Ectodermal cell (in vitro differentiated cells): Measurements from ENCODE around the gene MAP3K4.

Experiments used
- H3K27ac ChIP-seq: 2 replicates; pipeline ENCODE4 v1.7.0; 2013; ENCODE audit warnings: mild to moderate bottlenecking, low read depth, low read length; ENCODE audit not compliant: insufficient read depth, poor library complexity, severe bottlenecking
- H3K27me3 ChIP-seq: 2 replicates; pipeline ENCODE4 v1.7.0; 2013; ENCODE audit warnings: mild to moderate bottlenecking, low read length; ENCODE audit not compliant: insufficient read depth, control insufficient read depth, poor library complexity, severe bottlenecking
- H3K36me3 ChIP-seq: one replicate; pipeline ENCODE4 v1.7.0; 2013; ENCODE audit warnings: low read length; ENCODE audit not compliant: control insufficient read depth, insufficient read depth
- H3K4me1 ChIP-seq: one replicate; pipeline ENCODE4 v1.7.0; 2013; ENCODE audit warnings: low read length; ENCODE audit not compliant: control insufficient read depth, insufficient read depth
- H3K4me3 ChIP-seq: 2 replicates; pipeline ENCODE4 v1.7.0; 2013; ENCODE audit warnings: low read depth, low read length, control low read depth; ENCODE audit not compliant: insufficient read depth
- H3K9me3 ChIP-seq: 2 replicates; pipeline ENCODE4 v1.7.0; 2013; ENCODE audit warnings: mild to moderate bottlenecking, low read length, moderate library complexity; ENCODE audit not compliant: control insufficient read depth
- WGBS, 2 experiments: methylation state at CpG; one replicate each; pipeline ENCODE4 v1.1.7; 2013; ENCODE audit warnings: missing lambda C conversion rate in 2 of 2; 5-methylcytosine and 5-hydroxymethylcytosine counted together

MAP3K4 gene

DNA sequence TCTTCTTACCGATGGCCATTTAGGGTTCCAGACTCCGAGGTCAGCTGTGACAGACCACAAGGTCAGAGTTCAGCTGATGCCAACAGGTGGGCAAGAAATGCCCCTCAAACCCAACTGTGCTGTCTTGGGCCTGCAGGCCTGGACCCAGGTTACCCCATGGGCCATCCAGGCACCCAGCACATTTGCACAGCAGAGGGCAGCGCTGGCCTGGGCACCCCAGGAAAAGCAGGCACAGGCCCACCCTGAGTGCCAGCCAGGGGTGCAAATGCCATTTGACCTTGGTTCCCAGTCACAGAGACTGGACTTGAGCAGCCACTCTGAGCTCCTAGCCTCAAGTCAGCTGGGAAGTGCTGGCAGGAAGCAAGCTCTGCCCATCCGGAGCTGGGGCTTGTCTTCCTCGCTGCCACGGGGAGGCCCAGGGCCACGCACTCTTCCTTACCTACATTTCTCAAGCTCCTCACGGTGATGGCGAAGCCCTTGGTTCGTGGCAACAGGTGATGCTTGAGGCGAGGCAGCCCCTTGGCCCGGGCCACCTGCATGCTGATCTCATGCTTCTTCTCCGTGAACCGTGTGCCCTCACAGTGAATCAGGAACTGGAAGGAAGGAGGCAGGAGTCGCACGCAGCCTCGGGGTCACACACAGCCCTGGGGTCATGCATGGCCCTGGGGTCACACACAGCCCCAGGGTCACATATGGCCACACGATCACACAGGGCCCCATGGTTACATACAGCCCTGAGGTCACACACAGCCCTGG is 161.5 kb downstream of the MAP3K4 start:
- H3K9me3 ChIP-seq, result no peaks in the 10 kb centered on the region
- H3K4me1 ChIP-seq, result no peaks in the 10 kb centered on the region
- 96 to 97% methylated on average over 18 of the region's 18 CpGs for WGBS, 2 experiments
- H3K27me3 ChIP-seq, result no peaks in the 10 kb centered on the region
- H3K36me3 ChIP-seq, result peaks cover 27% of the 10 kb centered on the region
- H3K4me3 ChIP-seq, result no peak overlapping the region
- no peak overlapping the region for H3K27ac ChIP-seq

DNA sequence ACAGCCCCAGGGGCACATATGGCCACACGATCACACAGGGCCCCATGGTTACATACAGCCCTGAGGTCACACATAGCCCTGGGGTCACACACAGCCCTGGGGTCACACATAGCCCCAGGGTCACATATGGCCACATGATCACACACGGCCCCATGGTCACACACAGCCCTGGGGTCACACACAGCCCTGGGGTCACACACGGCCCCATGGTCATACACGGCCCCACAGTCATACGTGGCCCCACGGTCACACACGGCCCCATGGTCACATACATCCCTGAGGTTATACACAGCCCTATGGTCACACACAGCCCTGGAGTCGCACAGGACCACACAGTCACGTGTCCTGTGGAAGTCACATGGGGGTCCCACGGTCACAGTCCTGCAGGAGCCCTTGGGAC is 162.2 kb downstream of the MAP3K4 start:
- Histone ChIP-seq H3K4me1 (no peaks in the 10 kb centered on the region), H3K9me3 (no peaks in the 10 kb centered on the region), H3K4me3 (no peak overlapping the region), H3K27ac (no peak overlapping the region), H3K36me3 (peaks cover 31% of the 10 kb centered on the region), H3K27me3 (no peaks in the 10 kb centered on the region)
- WGBS, 2 experiments, result 95% methylated on average over 10 of the region's 10 CpGs

DNA sequence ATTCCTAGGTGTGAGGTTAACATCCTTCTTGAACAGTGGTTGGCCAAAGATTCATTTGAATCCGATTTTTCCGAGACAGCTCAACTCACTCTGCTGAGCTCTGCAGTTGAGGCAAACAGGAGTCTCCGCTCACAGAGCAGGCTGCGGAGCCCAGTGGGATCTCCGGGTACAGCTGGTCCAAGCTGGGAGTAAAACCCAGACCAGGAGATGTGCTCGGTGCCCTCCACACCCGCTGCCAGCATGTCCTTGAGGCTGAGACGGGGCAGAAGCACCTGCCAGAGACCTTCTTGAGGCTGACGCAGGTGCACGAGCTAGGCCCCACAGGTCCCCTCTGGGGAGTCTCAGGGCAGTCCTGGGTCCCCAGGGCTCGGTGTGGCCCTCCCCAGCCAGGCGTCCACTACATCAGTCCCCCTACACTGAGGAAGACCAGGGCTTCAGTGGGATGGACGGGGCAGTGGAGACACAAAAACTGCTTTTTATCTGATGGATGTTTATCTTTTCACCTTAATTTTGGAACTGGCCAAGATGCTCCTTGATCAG is 163.3 kb downstream of the MAP3K4 start:
- Histone ChIP-seq H3K27me3 (no peaks in the 10 kb centered on the region), H3K4me3 (no peak overlapping the region), H3K27ac (no peak overlapping the region), H3K36me3 (peaks cover 32% of the 10 kb centered on the region), H3K9me3 (no peaks in the 10 kb centered on the region), H3K4me1 (no peaks in the 10 kb centered on the region)
- 95% methylated on average over 13 of the region's 13 CpGs for WGBS, 2 experiments

DNA sequence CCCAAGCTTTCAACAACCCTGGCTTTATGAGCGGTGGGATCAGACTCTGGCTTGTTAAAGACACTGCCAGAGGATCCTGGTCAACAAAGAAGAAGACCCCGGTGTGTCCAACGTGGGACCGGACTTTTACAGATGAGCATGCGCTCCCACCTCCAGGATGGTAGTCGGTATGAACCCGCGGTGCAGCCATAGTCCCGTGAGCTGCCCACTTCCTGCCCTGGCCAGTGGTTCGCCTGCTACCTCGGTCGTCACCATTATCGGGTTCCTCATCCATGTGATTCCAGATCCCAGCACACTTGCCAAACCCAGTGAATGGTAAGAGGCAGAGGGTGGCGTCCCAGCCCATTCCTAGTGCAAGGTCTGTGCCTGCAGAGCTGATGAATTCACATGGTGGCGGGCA is 169.6 kb downstream of the MAP3K4 start:
- WGBS, 2 experiments, result 95 to 96% methylated on average over 15 of the region's 15 CpGs
- H3K4me1 ChIP-seq, result peaks cover under 1% of the 10 kb centered on the region
- H3K36me3 ChIP-seq, result peaks cover 34% of the 10 kb centered on the region
- no peak overlapping the region for H3K4me3 ChIP-seq
- H3K27me3 ChIP-seq, result no peaks in the 10 kb centered on the region
- H3K9me3 ChIP-seq, result no peaks in the 10 kb centered on the region
- H3K27ac ChIP-seq, result no peak overlapping the region

DNA sequence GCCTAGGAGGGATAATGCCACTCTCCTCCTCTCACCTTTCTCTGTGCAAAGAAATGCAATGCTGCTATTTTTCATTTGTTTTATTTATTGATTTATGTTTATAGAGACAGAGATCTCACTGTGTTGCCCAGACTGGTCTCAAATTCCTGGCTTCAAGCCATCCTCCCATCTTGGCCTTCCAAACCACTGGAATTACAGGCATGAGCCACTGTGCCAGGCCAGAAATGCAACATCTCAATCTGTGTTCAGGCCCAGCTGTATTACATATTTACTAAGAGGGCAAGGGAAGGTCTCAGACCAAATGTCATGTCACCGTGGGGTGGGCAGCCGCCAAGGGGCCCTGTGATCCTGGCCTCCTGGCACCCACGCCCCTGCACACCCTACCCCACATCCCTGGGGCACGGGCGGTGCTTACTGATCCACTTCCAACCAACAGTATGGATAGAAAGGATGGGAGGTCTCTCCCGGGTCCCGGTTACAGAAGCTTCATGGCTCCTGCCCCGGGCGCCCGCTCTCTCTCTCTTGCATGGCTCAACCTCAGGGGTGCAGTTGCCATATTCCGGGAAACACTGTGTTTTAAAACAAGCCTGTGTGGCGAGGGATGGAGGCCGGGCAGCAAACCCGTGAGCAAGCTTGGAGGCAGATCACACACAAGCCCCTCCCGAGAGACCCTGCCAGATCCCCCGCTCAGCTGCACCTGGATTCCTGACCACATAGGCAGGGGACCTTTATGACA is 170.5 kb downstream of the MAP3K4 start:
- no peak overlapping the region for H3K27ac ChIP-seq
- 96 to 98% methylated on average over 16 of the region's 16 CpGs for WGBS, 2 experiments
- no peaks in the 10 kb centered on the region for H3K9me3 ChIP-seq
- peaks cover 9% of the 10 kb centered on the region for H3K4me1 ChIP-seq
- no peak overlapping the region for H3K4me3 ChIP-seq
- H3K27me3 ChIP-seq, result no peaks in the 10 kb centered on the region
- H3K36me3 ChIP-seq, result peaks cover 34% of the 10 kb centered on the region

DNA sequence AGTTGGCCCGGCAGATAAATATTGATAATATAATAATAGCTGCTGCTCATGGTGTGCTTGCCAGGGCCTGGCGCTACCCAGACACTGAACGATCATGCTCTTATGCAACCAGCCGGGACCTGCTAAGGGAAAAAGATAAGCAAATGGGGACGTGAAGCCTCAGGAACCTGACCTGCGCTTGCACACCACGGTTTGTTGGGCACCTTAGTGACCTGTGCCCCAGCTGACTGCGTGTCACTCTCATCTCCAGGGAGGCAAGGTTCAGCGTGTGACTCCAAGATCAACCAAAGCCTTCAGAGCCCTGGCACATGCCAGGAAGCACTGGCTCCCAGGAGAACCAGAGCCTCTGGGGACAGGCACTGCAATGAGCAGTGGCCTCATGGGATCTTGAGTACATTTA is 171.2 kb downstream of the MAP3K4 start:
- WGBS, 2 experiments, result 88 to 90% methylated on average over 9 of the region's 9 CpGs
- no peak overlapping the region for H3K27ac ChIP-seq
- H3K4me1 ChIP-seq, result peaks cover 15% of the 10 kb centered on the region
- no peak overlapping the region for H3K4me3 ChIP-seq
- H3K36me3 ChIP-seq, result peaks cover 34% of the 10 kb centered on the region
- H3K27me3 ChIP-seq, result no peaks in the 10 kb centered on the region
- H3K9me3 ChIP-seq, result no peaks in the 10 kb centered on the region

DNA sequence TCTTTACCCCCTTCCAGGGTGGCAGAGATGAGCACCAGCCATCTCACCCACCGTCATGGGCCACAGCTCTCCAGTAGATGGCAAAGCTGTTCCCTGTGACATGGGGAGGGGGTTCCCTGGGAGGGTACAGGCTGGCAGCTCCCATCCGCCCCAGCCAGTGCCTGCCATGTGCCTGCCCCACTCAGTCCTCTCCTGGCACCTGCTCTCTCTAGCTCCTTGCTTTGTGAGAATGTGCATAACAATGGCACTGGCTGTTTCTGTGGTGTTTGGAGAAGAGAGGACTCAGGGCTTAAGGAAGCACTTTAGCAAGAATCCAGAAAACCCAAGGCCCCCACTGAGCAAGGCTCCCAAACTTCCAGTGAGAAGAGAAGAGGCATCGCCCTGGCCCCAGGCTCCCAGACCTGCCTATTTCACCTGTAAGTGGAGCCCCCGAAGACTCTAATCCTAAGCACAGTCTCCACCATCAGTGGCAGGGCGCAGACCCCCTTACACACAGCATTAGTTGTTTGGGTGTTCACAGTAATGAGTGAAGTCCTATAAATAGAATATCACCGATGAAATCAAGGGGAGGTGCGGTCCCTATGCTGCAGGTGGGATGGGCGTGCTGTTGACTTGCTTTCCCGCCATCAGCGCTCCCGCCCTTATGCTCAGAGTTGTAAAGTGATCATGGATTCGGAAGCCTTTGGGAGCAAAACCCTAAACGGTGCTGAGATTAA is 172.1 kb downstream of the MAP3K4 start:
- Histone ChIP-seq H3K36me3 (peaks cover 25% of the 10 kb centered on the region), H3K4me1 (peaks cover 23% of the 10 kb centered on the region), H3K4me3 (no peak overlapping the region), H3K27me3 (no peaks in the 10 kb centered on the region), H3K27ac (no peak overlapping the region), H3K9me3 (no peaks in the 10 kb centered on the region)
- WGBS, 2 experiments, result 86 to 88% methylated on average over 12 to 13 of the region's 13 CpGs

DNA sequence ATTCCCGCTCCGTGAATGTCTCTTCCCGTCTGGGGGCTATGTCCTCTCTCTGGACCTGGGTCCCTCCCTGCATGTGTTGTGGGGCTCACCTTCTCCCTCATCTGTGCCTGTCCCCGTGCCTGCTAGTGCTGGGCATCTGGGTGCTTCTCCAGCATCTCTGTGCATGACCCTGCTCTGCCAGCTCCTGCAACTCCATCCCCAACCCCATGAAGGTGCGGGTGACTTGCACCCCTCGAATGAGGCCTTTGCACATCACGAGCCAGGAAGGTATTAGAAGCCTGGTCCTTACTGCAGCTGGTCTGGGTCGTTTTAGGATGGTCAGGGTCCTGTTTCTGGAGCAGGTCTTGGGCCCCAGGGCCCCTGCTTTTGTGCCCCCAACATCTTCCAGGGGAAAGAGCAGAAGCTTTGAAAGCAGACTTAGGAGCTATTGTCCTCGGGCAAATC is 172.6 kb downstream of the MAP3K4 start:
- H3K4me1 ChIP-seq, result peaks cover 29% of the 10 kb centered on the region
- no peaks in the 10 kb centered on the region for H3K9me3 ChIP-seq
- WGBS, 2 experiments, result 92 to 93% methylated on average over 9 of the region's 9 CpGs
- H3K27ac ChIP-seq, result no peak overlapping the region
- H3K36me3 ChIP-seq, result peaks cover 23% of the 10 kb centered on the region
- no peak overlapping the region for H3K4me3 ChIP-seq
- no peaks in the 10 kb centered on the region for H3K27me3 ChIP-seq

DNA sequence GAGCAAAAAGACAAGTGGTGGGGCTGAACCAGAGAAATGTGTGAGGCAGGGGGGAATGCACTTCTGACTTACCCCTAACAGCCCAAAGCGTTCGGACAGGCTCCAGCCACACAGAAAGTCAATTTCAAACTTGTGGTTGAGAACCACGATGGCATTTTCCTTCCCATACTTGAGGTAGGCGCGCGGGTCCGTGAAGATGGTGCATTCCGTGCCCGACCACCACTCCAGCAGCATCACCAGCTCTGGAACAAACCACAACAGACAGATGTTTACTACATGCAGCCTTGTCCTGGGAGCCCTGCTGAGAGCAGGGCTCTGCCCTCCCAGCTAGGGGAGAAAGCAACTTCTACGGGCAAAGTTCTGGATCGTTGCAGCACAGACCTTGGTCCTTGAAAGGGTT is 174.6 kb downstream of the MAP3K4 start:
- Histone ChIP-seq H3K36me3 (peaks cover 21% of the 10 kb centered on the region), H3K4me3 (no peak overlapping the region), H3K9me3 (no peaks in the 10 kb centered on the region), H3K27ac (no peak overlapping the region), H3K4me1 (peaks cover 29% of the 10 kb centered on the region), H3K27me3 (no peaks in the 10 kb centered on the region)
- WGBS, 2 experiments, result 92% methylated on average over 11 of the region's 11 CpGs

DNA sequence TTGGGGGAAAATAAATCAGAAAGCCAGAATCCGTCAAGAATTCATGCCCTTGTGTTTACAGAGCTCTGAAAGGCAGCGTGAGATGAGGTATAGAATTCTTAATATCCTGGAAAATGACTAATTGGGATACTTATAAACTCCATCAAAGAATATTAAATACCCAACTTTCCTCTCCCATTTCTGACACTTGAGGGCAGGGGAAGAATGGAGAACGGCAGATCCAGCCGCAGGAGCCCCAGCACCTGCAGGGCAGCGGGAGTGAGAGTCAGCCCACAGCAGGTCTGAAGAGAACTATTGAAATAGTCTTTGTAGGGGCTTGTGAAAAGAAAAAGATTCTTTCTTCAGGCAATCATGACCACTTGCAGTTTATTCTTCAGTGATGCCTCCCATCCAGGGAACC is 175.1 kb downstream of the MAP3K4 start:
- no peak overlapping the region for H3K27ac ChIP-seq
- H3K4me1 ChIP-seq, result peaks cover 29% of the 10 kb centered on the region
- 35 to 50% methylated on average over 4 to 5 of the region's 5 CpGs for WGBS, 2 experiments
- H3K4me3 ChIP-seq, result no peak overlapping the region
- peaks cover 17% of the 10 kb centered on the region for H3K36me3 ChIP-seq
- H3K9me3 ChIP-seq, result no peaks in the 10 kb centered on the region
- H3K27me3 ChIP-seq, result no peaks in the 10 kb centered on the region
